ENCODE results near the gene MXRA8.

DNA sequence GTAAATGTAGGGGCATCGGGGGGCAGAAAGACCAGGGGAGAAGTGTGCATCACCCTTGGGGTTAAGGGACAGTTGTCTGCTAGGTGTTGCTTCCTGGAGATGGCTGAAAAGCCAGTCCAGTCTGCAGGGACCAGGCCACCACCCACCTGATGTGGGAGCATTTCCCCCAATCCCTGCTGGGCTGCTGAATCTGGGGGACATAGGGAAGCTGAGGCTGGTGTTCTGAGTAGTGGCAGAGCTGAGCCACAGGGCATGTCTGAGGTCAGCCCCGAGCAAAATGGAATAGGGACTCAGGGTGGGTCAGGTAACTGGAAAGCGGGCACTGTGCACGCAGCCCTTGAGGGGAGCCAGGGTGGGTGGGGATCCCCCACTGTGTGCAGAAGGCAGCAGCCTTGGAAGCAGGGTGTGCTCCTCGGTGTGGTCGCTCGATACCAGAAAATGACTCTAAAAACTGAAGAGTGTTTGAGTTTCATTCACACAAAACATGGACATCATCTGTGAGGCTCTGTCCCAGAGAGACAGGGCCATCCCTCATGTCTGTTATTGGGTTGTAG, 43.2 kb upstream of the MXRA8 start:
- TF ChIP-seq, protein P1, sequence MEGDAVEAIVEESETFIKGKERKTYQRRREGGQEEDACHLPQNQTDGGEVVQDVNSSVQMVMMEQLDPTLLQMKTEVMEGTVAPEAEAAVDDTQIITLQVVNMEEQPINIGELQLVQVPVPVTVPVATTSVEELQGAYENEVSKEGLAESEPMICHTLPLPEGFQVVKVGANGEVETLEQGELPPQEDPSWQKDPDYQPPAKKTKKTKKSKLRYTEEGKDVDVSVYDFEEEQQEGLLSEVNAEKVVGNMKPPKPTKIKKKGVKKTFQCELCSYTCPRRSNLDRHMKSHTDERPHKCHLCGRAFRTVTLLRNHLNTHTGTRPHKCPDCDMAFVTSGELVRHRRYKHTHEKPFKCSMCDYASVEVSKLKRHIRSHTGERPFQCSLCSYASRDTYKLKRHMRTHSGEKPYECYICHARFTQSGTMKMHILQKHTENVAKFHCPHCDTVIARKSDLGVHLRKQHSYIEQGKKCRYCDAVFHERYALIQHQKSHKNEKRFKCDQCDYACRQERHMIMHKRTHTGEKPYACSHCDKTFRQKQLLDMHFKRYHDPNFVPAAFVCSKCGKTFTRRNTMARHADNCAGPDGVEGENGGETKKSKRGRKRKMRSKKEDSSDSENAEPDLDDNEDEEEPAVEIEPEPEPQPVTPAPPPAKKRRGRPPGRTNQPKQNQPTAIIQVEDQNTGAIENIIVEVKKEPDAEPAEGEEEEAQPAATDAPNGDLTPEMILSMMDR (IDR thresholded peaks at IDR 0.05), result no peak
- TF ChIP-seq POLR2AphosphoS5 (IDR thresholded peaks at IDR 0.05), result no peak
- TF ChIP-seq POLR2A (IDR thresholded peaks at IDR 0.05), result no peak
